Measurements from ENCODE around the gene MIOX.

GRCh38 chr22:50471962-50472361, 14.7 kb upstream of the MIOX start:
- TF ChIP-seq CTCF (IDR thresholded peaks at IDR 0.05): no peak
- TF ChIP-seq ZFX (IDR thresholded peaks at IDR 0.05; ENCODE audit: borderline replicate concordance): no peak

All from 22Rv1 (cell line).